SK-N-SH (cell line): ENCODE measurements around the gene NIBAN1. TPM values are rescaled to one million over a fixed set of nuclear protein-coding genes. Genes with fewer than 3 reads are reported as not detected.

Source experiments
- CTCF ChIA-PET: fragments of 300-600, 350-600 bp; formaldehyde crosslinking; extraction: SDS; loops from one replicate; lab custom pipeline; 2021; lab: Yijun Ruan, JAX
- POLR2A ChIA-PET: fragments of 350-600 bp; sonication (Branson Sonifier 250); formaldehyde crosslinking; extraction: SDS; loops from one replicate; lab custom pipeline; 2020; ENCODE audit warnings: antibody characterized with exemption, inconsistent platforms; lab: Yijun Ruan, JAX
- DNase-seq: peaks from one replicate; pipeline ENCODE4 v3.0.0; 2012
- H2AFZ ChIP-seq: fragments of 200-600 bp; sonication (generic); 2 replicates; pipeline ENCODE4 v1.8.1; 2016; ENCODE audit warnings: antibody characterized with exemption, mild to moderate bottlenecking, low read depth
- H3F3A ChIP-seq: fragments of 200-600 bp; sonication (generic); replicated peaks from 2 replicates; pipeline ENCODE3; 2016; ENCODE audit warnings: antibody characterized with exemption, mild to moderate bottlenecking; ENCODE audit not compliant: insufficient read depth
- H3K27ac ChIP-seq, 2 experiments: fragments of 200-500 bp in 1 of 2; fragments of 200-600 bp in 1 of 2; sonication (Bioruptor generic) in 1 of 2; sonication (generic), shearing (Covaris generic) in 1 of 2; 2 replicates each; pipeline versions ENCODE4 v1.5.1 to v1.6.1; 2014 to 2016; ENCODE audit warnings: low read depth in 2 of 2, inconsistent platforms in 1 of 2, low read length in 1 of 2, mild to moderate bottlenecking in 1 of 2, mixed read lengths in 1 of 2
- H3K27me3 ChIP-seq: fragments of 200-600 bp; sonication (generic), shearing (Covaris generic); 2 replicates; pipeline ENCODE4 v1.6.1; 2016; ENCODE audit warnings: mixed run types; ENCODE audit not compliant: insufficient read depth
- H3K36me3 ChIP-seq, 2 experiments: fragments of 200-500 bp in 1 of 2; fragments of 200-600 bp in 1 of 2; sonication (Bioruptor generic) in 1 of 2; sonication (generic) in 1 of 2; replicated peaks in 1 of 2; 2 replicates each; pipeline versions ENCODE3 to v1.5.1; 2014 to 2016; ENCODE audit warnings: low read length in 1 of 2, mild to moderate bottlenecking in 1 of 2; ENCODE audit not compliant: insufficient read depth in 2 of 2, control insufficient read depth in 1 of 2
- H3K4me1 ChIP-seq, 2 experiments: fragments of 200-500 bp in 1 of 2; fragments of 200-600 bp in 1 of 2; sonication (Bioruptor generic) in 1 of 2; sonication (generic), shearing (Covaris generic) in 1 of 2; 2 replicates each; pipeline versions ENCODE4 v1.5.1 to v1.6.1; 2014 to 2016; ENCODE audit warnings: low read depth in 1 of 2, low read length in 1 of 2, mixed run types in 1 of 2; ENCODE audit not compliant: insufficient read depth in 2 of 2, control insufficient read depth in 1 of 2
- H3K4me2 ChIP-seq: fragments of 200-600 bp; sonication (generic), shearing (Covaris generic); 2 replicates; pipeline ENCODE4 v1.6.1; 2017; ENCODE audit warnings: mixed run types
- H3K4me3 ChIP-seq, 2 experiments: fragments of 200-500 bp in 1 of 2; fragments of 200-600 bp in 1 of 2; sonication (Bioruptor generic) in 1 of 2; sonication (generic), shearing (Covaris generic) in 1 of 2; 2 replicates each; pipeline versions ENCODE4 v1.5.1 to v1.8.1; 2014 to 2016; ENCODE audit warnings: low read depth in 2 of 2, inconsistent platforms in 1 of 2, low read length in 1 of 2, mild to moderate bottlenecking in 1 of 2, mixed read lengths in 1 of 2, moderate library complexity in 1 of 2
- H3K79me2 ChIP-seq: fragments of 200-600 bp; sonication (generic); 2 replicates; pipeline ENCODE4 v1.8.1; 2017; ENCODE audit warnings: mild to moderate bottlenecking; ENCODE audit not compliant: insufficient read depth
- H3K9ac ChIP-seq: fragments of 200-600 bp; sonication (generic); 2 replicates; pipeline ENCODE4 v1.6.1; 2017; ENCODE audit warnings: mixed run types
- H3K9me2 ChIP-seq: fragments of 200-600 bp; sonication (generic); 2 replicates; pipeline ENCODE4 v1.6.1; 2017; ENCODE audit warnings: mixed run types
- H3K9me3 ChIP-seq: fragments of 200-600 bp; sonication (generic); 2 replicates; pipeline ENCODE4 v1.6.1; 2017; ENCODE audit warnings: mixed run types, mild to moderate bottlenecking, moderate library complexity
- H4K20me1 ChIP-seq: fragments of 200-600 bp; sonication (generic); 2 replicates; pipeline ENCODE4 v1.6.1; 2017; ENCODE audit warnings: mild to moderate bottlenecking, mixed run types; ENCODE audit not compliant: insufficient read depth
- CHD2 ChIP-seq: fragments of 150-350 bp; IDR thresholded peaks from 2 replicates; pipeline ENCODE4 v1.6.1; 2018; ENCODE audit warnings: low read length; ENCODE audit not compliant: partially characterized antibody
- EZH2phosphoT487 ChIP-seq: fragments of 200-600 bp; sonication (generic); IDR thresholded peaks from 2 replicates; pipeline ENCODE4 v1.6.1; 2017; ENCODE audit warnings: low read depth, mixed run types, mild to moderate bottlenecking, antibody characterized with exemption, moderate library complexity, borderline replicate concordance
- GATA2 ChIP-seq: sonication (generic); formaldehyde crosslinking; IDR thresholded peaks from 2 replicates; pipeline ENCODE4 v1.5.0; 2020; ENCODE audit warnings: mild to moderate bottlenecking, missing genetic modification reagents
- JUND ChIP-seq: IDR thresholded peaks from 2 replicates; pipeline ENCODE4 v1.4.0; 2012
- MEF2A ChIP-seq: IDR thresholded peaks from 2 replicates; pipeline ENCODE4 v1.4.0; 2012; ENCODE audit warnings: low read depth, borderline replicate concordance
- RAD21 ChIP-seq: IDR thresholded peaks from 2 replicates; pipeline ENCODE4 v1.6.1; 2012; ENCODE audit warnings: mild to moderate bottlenecking, low read length
- SIN3A ChIP-seq: IDR thresholded peaks from 2 replicates; pipeline ENCODE4 v1.6.1; 2012; ENCODE audit warnings: low read depth, mild to moderate bottlenecking, low read length, moderate library complexity, borderline replicate concordance
- TCF12 ChIP-seq: IDR thresholded peaks from 2 replicates; pipeline ENCODE4 v1.4.0; 2012
- TEAD4 ChIP-seq: IDR thresholded peaks from 2 replicates; pipeline ENCODE4 v1.4.0; 2012; ENCODE audit warnings: mild to moderate bottlenecking, borderline replicate concordance; ENCODE audit not compliant: insufficient read depth
- USF2 ChIP-seq: fragments of 150-350 bp; IDR thresholded peaks from 2 replicates; pipeline ENCODE4 v1.6.1; 2017; ENCODE audit warnings: antibody characterized with exemption, low read length, low read depth, borderline replicate concordance
- WGBS: methylation state at CpG from one replicate; pipeline ENCODE4 v1.1.6; 2017; ENCODE audit warnings: low lambda C conversion rate; 5-methylcytosine and 5-hydroxymethylcytosine counted together
- polyA plus RNA-seq, 3 experiments: library from polyadenylated mRNA; depleted of rRNA; stranded (reverse); fragments of >200 nt; gene quantifications; 2 replicates each; pipeline ENCODE4 v1.2.3, GENCODE V29; 2012
- TF ChIP-seq, protein P1 (sequence below): IDR thresholded peaks from 2 replicates; pipeline ENCODE4 v1.4.0; 2012; ENCODE audit warnings: low read depth
- TF ChIP-seq, protein P2 (sequence below): IDR thresholded peaks from 2 replicates; pipeline ENCODE4 v1.6.1; 2012; ENCODE audit warnings: mild to moderate bottlenecking, low read depth, low read length, moderate library complexity
- TF ChIP-seq, protein P3 (sequence below): IDR thresholded peaks from 2 replicates; pipeline ENCODE4 v1.4.0; 2012; ENCODE audit warnings: low read depth, borderline replicate concordance

NIBAN1 gene
- polyA plus RNA-seq, 1 of the 3 experiments (the other 2 are of a cell fraction): 23.9 TPM

DNA sequence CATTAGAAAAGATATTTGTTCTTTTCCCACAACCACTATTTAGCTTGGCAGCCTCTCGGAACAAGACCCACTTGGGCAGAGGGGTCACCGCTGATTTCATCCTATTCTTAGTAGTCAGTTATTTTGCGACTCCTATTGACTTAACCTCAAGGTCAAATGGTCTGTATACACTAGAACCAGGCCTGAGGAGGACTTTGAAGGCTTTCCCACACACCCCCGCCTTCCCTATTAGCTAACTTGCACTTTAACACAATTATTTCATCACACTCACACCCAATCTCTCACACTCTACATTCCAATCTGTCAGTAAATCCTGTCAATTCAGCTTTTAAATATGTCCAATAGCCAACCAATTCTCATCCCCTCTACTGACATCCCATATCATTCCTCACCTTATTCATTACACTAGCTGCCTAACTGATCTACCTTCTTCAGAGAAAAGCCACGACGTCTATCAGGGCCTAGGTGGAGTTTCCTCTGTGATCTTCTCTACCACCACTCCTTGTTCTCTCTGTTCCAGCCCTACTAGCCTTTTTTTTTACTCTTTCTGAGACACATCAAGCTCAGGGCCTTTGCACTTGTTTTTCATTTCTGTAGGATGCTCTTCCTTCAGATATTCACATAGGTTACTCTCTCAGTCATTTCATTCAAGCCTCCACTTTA, 1.0 kb upstream of the NIBAN1 start (continued):
- TF ChIP-seq EZH2phosphoT487 (no peak), JUND (no peak)

- Histone ChIP-seq H4K20me1 (no peaks in the 10 kb centered on the region; the same call in 1 of the 2 replicates), H3K27ac (peak overlapping the region in 1 of 2 experiments; percentile 53; a peak in 1 of 4 replicates), H3K9me2 (no peaks in the 10 kb centered on the region), H3K27me3 (no peaks in the 10 kb centered on the region), H2AFZ (peak overlapping the region; percentile 86), H3K79me2 (peaks cover 11% of the 10 kb centered on the region), H3K4me1 (peaks cover 0 to 19% of the 10 kb centered on the region in 2 experiments; a peak in 3 of 4 replicates), H3K9ac (peak overlapping the region; percentile 65; the same call in 1 of the 2 replicates), H3F3A (peaks cover 9% of the 10 kb centered on the region), H3K4me2 (peak overlapping the region; percentile 88), H3K4me3 (peak overlapping the region; percentile 63 to 70; a peak in 3 of 4 replicates), H3K36me3 (no peaks in the 10 kb centered on the region), H3K9me3 (no peaks in the 10 kb centered on the region)
- 83% methylated on average over 4 of the region's 4 CpGs for WGBS
- no peak for TF ChIP-seq CHD2
- POLR2A ChIA-PET: interaction anchor here (1.4 kb wide), 1 partner anchor 170 kb away, joined by 5 read pairs; no protein-coding TSS in a partner anchor
- CTCF ChIA-PET: interaction anchor here (1.1 to 6.2 kb wide), 4 partner anchors 9 to 195 kb away, joined by 3 to 37 read pairs (median 4); no protein-coding TSS in a partner anchor
- no peak for DNase-seq
Observed at GRCh38 chr1:184974837-184975115, 468 bp upstream of the NIBAN1 start.

- POLR2A ChIA-PET: interaction anchor here (1.4 kb wide), 1 partner anchor 168 kb away, joined by 5 read pairs; no protein-coding TSS in a partner anchor
- Histone ChIP-seq H3K36me3 (peaks cover 0 to 2% of the 10 kb centered on the region in 2 experiments), H3K27me3 (no peaks in the 10 kb centered on the region), H3K4me1 (peaks cover 0 to 19% of the 10 kb centered on the region in 2 experiments; a peak in 3 of 4 replicates), H3K4me3 (peak overlapping the region; percentile 63 to 70), H3K4me2 (peak overlapping the region; percentile 88), H3K27ac (peak overlapping the region; percentile 20 to 53), H3F3A (peaks cover 9% of the 10 kb centered on the region), H3K9me3 (no peaks in the 10 kb centered on the region), H4K20me1 (no peaks in the 10 kb centered on the region; the same call in 1 of the 2 replicates), H3K9ac (peak overlapping the region; percentile 65), H2AFZ (peak overlapping the region; percentile 86), H3K9me2 (no peaks in the 10 kb centered on the region), H3K79me2 (peaks cover 16% of the 10 kb centered on the region)
- CTCF ChIA-PET: interaction anchor here (0.5 to 6.2 kb wide), 7 partner anchors 9 to 196 kb away, joined by 3 to 37 read pairs (median 3); partner anchors contain the start of gene RNF2
- WGBS: 10% methylated on average over 36 of the region's 39 CpGs
- no peak for DNase-seq
- TF ChIP-seq TEAD4: no peak
- no peak; the same call in 1 of the 2 replicates for TF ChIP-seq MEF2A
- TF ChIP-seq, protein P1, sequence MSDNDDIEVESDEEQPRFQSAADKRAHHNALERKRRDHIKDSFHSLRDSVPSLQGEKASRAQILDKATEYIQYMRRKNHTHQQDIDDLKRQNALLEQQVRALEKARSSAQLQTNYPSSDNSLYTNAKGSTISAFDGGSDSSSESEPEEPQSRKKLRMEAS: peak; percentile 39; the same call in 1 of the 2 replicates
- TF ChIP-seq, protein P2, sequence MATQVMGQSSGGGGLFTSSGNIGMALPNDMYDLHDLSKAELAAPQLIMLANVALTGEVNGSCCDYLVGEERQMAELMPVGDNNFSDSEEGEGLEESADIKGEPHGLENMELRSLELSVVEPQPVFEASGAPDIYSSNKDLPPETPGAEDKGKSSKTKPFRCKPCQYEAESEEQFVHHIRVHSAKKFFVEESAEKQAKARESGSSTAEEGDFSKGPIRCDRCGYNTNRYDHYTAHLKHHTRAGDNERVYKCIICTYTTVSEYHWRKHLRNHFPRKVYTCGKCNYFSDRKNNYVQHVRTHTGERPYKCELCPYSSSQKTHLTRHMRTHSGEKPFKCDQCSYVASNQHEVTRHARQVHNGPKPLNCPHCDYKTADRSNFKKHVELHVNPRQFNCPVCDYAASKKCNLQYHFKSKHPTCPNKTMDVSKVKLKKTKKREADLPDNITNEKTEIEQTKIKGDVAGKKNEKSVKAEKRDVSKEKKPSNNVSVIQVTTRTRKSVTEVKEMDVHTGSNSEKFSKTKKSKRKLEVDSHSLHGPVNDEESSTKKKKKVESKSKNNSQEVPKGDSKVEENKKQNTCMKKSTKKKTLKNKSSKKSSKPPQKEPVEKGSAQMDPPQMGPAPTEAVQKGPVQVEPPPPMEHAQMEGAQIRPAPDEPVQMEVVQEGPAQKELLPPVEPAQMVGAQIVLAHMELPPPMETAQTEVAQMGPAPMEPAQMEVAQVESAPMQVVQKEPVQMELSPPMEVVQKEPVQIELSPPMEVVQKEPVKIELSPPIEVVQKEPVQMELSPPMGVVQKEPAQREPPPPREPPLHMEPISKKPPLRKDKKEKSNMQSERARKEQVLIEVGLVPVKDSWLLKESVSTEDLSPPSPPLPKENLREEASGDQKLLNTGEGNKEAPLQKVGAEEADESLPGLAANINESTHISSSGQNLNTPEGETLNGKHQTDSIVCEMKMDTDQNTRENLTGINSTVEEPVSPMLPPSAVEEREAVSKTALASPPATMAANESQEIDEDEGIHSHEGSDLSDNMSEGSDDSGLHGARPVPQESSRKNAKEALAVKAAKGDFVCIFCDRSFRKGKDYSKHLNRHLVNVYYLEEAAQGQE: 0 out of 2 replicates have a peak, but pooled peaks have one; percentile 4
- peak; percentile 78; the same call in 1 of the 2 replicates for TF ChIP-seq SIN3A
- no peak for TF ChIP-seq USF2
- no peak for TF ChIP-seq GATA2 (CRISPR knock-in tag)
- peak; percentile 5; the same call in 1 of the 2 replicates for TF ChIP-seq TCF12
- TF ChIP-seq RAD21: no peak
- TF ChIP-seq, protein P3, sequence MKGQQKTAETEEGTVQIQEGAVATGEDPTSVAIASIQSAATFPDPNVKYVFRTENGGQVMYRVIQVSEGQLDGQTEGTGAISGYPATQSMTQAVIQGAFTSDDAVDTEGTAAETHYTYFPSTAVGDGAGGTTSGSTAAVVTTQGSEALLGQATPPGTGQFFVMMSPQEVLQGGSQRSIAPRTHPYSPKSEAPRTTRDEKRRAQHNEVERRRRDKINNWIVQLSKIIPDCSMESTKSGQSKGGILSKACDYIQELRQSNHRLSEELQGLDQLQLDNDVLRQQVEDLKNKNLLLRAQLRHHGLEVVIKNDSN: no peak
Observed at GRCh38 chr1:184973272-184974055, 844 bp downstream of the NIBAN1 start.
